Activated naive CD4-positive, alpha-beta T cell treated with anti-CD3 and anti-CD28 coated beads, Interleukin-2, amount 50 U/mL, for 24 hours (primary cell): ENCODE data around the gene CR1L.
"Not testable (repeated sequence)": the region's sequence is repeated elsewhere in the genome, so short reads cannot be mapped to it uniquely, and the experiment has no call there.

Experiments
- H3K27ac Mint-ChIP-seq: one replicate; pipeline ENCODE4 v1.8.0; 2021; ENCODE audit warnings: mild to moderate bottlenecking, mixed read lengths
- H3K27me3 Mint-ChIP-seq: one replicate; pipeline ENCODE4 v1.8.0; 2021; ENCODE audit warnings: mixed read lengths
- H3K36me3 Mint-ChIP-seq: one replicate; pipeline ENCODE4 v1.8.0; 2021; ENCODE audit warnings: mixed read lengths
- H3K4me1 Mint-ChIP-seq: one replicate; pipeline ENCODE4 v1.8.0; 2021; ENCODE audit warnings: mixed read lengths
- H3K4me3 Mint-ChIP-seq: one replicate; pipeline ENCODE4 v1.8.0; 2021; ENCODE audit warnings: mild to moderate bottlenecking, mixed read lengths
- H3K9me3 Mint-ChIP-seq: one replicate; pipeline ENCODE4 v1.8.0; 2021; ENCODE audit warnings: mixed read lengths

The CR1L gene

DNA sequence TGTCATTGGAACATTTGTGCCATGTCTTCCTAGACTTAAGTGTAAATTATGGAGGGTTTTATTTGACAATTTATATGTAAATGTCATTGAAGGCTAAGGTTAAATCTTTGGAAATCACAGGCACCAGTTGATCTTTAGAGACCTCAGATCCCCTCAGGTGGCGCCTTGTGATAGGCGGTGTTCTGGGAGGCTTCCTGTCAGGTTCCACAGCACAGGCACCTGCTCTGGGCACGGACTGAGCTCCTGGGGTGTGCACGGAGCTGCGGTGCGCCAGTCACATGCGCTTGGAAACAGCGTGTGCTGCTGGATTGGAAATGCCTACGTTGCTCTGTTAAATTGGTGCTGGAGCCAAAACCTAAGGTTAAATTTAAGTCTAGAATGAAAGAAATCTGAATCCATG is 119.0 kb downstream of the CR1L start:
- Mint-ChIP-seq H3K36me3 (peaks cover 53% of the 10 kb centered on the region), H3K9me3 (no peaks in the 10 kb centered on the region), H3K27ac (no peak overlapping the region), H3K4me3 (no peak overlapping the region), H3K4me1 (peaks cover 26% of the 10 kb centered on the region), H3K27me3 (no peaks in the 10 kb centered on the region)

DNA sequence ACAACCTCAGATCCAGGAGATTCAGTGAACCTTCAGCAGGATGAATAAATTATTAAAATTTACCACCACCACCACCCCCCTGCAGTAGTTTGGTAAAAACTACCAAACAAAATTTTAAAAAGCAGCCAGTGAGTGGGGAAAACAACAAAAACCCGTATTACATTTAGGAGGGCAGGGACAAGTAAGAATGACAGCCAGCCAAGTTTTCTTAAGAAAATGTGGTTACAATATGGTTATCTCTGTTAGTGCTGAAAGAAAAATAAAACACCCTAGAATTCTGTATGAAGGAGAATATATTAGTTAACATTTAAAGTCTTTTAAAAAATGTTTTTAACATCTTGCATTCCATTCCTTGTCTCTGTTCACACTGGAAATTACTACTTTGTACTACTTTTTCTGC is 121.6 kb downstream of the CR1L start:
- H3K27me3 Mint-ChIP-seq, result no peaks in the 10 kb centered on the region
- peaks cover 5% of the 10 kb centered on the region for H3K9me3 Mint-ChIP-seq
- peak overlapping the region; percentile 76 for H3K27ac Mint-ChIP-seq
- no peak overlapping the region for H3K4me3 Mint-ChIP-seq
- H3K36me3 Mint-ChIP-seq, result peaks cover 57% of the 10 kb centered on the region
- H3K4me1 Mint-ChIP-seq, result peaks cover 31% of the 10 kb centered on the region

DNA sequence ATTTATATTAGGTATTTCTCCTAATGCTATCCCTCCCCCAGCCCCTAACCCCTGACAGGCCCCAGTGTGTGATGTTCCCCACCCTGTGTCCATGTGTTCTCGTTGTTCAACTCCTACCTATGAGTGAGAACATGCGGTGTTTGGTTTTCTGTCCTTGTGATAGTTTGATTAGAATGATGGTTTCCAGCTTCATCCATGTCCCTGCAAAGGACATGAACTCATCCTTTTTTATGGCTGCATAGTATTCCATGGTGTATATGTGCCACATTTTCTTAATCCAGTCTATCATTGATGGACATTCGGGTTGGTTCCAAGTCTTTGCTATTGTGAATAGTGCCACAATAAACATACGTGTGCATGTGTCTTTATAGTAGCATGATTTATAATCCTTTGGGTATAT is 125.6 kb downstream of the CR1L start:
- H3K9me3 Mint-ChIP-seq, H3K27me3 Mint-ChIP-seq, H3K27ac Mint-ChIP-seq, H3K4me3 Mint-ChIP-seq: not testable (repeated sequence)
- Mint-ChIP-seq H3K36me3 (peaks cover 65% of the 10 kb centered on the region), H3K4me1 (peaks cover 56% of the 10 kb centered on the region)
